NCI-H1417 treated with DMSO at 0.1 percent for 48 hours (cell line): Measurements from ENCODE around the gene RBPMS2.

Experiments used
- DNase-seq: peaks from one replicate; lab custom pipeline; 2025; lab: John Stamatoyannopoulos, UW

The RBPMS2 gene

DNA sequence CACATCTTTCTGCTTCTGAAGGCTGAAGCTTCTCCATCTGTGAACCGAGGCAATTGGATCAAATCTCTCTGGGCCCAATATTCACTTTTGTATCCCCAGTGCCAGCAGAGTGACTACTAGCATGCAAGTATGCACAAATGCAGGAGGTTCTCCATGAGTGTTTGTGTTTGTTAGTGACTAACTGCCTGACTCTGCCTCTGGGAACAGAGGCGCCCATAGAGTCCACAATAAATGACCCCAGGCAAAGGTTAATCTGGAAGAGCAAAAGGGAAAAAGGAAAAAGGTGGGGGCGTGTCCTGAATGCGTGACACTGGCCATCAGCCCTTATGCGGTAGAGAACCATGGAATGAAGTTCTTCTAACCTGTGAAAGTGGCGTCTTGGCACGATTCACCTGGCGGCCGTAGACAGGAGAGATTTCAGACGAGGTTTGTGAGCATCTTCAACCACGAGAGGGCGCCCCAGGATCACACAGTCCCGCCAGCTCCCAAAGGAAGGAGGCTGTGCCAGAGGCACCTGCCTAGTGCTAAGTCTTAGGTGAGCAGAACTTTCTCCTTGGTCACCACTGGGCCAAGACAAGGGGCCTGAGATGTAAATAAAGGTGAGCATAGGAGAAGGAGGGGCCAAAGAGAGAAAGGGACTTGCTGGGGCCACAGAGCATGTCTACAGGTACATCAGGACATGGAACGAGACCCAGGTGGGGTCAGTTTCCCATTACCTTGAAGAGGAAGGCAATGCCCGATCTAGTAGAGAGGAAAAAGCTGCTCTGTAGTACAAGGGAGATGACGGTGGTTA is 44.2 kb downstream of the RBPMS2 start:
- peak; percentile 45 for DNase-seq

DNA sequence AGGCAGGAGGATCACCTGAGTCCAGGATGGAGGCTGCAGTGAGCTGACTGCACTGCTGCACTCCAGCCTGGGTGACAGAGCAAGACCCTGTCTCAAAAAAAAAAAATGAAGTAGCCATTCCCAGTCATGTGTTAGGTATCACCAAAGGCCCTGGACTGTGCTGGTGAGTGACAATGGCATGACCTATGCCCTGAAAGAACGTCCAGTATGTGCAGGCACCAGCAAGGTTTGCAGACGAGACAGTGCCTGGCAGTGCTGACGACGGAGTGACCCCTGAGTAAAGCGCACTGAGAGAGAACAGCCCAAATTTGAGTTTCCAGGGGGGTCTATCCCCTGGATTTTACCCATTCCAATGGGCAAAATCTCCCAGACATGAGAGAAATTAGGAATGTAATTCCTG is 45.2 kb downstream of the RBPMS2 start:
- no peak for DNase-seq

- no peak for DNase-seq
These were observed 55.2 kb downstream of the RBPMS2 start for GRCh38 chr15:64720188-64720587.

DNA sequence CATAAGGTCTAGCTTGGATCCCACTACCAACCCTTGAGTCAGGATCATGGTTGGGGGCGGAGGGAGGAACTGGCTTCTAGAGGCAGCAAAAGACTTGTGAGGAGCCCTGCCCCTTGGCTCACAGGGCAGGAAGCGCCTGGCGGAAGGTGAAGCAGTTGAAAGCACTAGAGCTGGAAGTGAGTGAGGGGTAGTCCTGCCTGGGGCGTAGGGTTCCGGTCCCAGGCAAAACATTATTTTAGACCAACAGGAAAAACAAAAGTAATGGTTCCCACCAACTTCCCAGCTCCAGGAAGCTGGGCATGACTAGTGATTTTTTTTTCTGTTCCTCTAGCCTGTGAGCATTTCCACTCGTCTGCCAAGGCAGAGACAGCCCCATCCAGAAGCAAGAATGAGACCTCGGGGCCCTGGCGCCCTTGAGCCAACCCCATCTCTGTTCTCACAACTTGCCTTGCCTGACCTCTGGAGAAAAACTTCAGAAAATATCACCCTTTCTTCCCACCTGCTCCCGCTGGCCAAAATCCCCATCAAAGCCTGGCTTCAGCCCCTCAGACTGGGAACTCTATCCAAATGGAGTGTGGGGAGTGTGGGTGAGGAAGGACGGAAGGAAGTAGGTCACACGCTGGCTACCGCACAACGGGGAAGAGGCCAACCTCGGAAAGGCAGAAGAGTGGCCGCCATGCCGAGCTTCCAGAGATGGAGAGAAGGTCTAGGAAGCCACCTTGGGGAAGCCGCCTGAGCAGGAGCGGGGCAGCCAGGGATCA is 57.5 kb downstream of the RBPMS2 start:
- DNase-seq, result no peak

DNA sequence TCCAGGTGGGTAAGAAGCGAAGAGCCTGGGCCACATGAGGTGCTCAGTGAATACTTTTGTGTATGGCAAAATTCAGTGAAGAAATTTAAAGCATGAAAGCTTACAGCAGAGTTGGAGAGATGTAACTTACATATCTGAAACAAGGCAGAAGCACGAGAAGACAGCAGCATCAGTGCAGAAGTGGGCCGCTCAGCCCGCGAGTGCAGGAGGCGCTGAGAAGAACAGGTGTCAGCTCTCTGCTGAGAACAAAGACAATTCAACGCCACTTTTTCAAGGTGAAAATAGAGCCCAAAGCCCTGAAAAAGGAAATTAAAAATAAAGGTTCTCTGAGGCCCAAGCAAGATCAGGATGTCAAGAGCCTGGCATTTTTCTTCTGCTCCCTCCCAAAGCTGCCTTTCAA is 58.3 kb downstream of the RBPMS2 start:
- no peak for DNase-seq

GRCh38 chr15:64716452-64716851 is 58.9 kb downstream of the RBPMS2 start:
- no peak for DNase-seq

GRCh38 chr15:64713592-64713991 is 61.8 kb downstream of the RBPMS2 start:
- no peak for DNase-seq

GRCh38 chr15:64712353-64712752 is 63.0 kb downstream of the RBPMS2 start:
- DNase-seq, result no peak

- DNase-seq, result no peak
These were observed 64.5 kb downstream of the RBPMS2 start for GRCh38 chr15:64710676-64711428.

DNA sequence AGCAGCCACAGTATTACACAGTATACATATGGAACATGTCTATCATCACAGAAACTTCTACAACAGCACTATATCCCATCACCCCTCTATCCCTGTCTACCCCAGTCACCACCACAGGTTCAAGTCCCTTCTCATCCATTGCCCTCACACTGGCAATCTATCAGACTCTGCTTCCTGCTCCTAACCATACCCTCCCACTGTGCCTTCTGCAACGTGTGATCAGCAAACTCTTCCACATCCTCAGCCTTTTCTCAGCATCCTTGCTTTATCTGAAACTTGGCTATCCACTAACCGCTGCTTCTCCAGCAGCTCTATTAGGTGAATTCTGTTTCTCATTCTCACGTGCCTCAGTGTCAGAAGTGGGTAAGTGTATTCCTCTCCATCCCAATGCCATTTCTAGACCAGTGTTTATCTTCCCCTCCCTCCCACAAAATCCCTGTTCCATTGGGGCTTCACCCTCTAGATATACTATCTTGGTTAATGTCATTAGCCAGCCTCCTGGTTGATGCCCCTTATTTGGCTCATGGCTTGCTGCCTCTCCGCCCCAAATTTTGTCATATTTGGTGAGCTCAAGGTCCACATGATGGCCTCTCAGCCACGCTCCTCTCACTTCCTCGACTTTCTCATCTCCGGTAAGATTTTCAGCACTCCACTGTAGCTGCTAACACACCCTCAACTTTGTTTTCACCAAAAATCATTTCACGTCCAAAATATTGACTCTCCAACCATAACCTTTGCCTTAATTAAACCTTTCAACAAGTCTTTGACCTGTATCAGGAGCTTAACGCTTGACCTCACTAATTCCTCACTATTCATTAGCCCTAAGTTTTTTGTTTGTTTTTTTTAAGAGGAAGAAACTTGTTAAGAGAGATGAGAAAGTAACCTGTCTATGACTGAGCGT is 69.1 kb downstream of the RBPMS2 start:
- no peak for DNase-seq

- no peak for DNase-seq
These were observed 70.4 kb downstream of the RBPMS2 start for GRCh38 chr15:64705006-64705405.

- no peak for DNase-seq
These were observed 71.8 kb downstream of the RBPMS2 start for GRCh38 chr15:64703632-64703959.

DNA sequence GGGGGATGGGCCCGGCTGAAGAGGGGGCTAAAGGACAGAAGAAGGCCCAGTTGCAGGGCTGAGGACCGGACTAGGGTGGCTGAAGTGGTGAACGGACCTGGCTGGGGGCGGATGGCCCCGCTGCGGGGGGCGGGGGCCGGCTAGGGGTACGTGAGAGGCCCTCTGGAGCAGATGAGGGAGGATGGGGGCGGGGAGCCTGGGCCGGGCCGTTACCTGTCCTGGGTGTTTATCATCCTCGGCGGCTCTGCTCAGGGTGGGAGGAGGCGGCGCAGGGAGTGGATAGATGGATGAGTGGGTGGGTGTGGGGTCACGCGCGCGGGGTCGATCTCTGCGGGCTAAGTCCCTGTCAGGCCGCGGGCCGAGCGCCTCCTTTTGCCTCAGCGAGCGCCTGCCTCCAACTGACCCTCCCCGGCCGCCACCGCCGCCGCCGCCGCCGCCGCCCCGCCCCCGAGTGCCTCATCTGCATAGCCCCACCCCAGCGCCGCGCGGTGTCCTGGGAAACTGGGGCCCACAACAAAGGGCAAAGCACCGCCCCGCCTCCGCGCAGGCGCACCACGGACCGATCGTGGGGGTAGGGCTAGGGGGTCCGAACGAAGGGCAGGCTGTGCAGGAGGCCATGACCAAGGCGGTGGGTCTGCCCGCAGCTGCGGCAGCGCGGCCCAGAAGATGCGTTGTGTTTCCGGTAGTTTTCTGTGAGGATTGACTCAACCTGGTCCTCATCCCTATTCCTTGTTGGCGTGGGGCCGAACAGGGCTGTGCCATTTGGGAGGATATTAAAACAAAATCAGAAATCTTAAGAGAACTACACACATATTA is 72.4 kb downstream of the RBPMS2 start:
- peak; percentile 77 for DNase-seq

DNA sequence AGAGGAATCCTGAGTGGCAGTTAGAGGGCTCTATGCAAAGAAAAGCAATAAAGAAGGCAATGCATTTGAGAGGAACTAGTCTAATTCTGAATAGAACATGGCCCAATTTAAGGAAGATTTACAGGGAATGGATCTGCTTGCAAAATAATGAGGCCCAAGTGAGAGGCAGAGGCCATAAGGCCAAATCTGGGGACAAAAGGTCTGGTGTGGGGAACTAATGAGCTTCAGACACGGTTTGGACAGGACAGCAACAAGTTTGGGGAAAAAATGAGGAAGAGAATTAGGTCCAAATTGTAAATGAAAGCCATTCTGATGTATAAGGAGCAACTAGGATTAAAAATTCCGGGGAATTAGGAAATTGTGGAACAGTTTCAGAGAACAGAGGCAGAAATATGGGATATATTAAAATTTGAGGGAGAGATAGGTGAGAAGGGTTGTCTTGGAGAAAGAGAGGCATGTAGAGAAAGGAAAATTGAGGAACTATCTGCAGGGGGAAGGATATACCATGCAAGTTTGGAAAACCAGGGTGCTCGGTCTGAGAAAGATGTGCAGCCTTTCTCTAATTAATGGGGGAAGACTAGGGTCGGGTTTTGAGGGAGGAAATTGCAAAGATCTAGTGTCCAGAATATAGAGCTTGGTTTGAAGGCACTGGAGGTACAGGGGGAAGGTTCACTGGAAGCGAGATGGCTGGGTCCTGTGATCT is 73.8 kb downstream of the RBPMS2 start:
- no peak for DNase-seq

GRCh38 chr15:64701051-64701450 is 74.3 kb downstream of the RBPMS2 start:
- no peak for DNase-seq

GRCh38 chr15:64699751-64700388 is 75.5 kb downstream of the RBPMS2 start:
- DNase-seq, result no peak

DNA sequence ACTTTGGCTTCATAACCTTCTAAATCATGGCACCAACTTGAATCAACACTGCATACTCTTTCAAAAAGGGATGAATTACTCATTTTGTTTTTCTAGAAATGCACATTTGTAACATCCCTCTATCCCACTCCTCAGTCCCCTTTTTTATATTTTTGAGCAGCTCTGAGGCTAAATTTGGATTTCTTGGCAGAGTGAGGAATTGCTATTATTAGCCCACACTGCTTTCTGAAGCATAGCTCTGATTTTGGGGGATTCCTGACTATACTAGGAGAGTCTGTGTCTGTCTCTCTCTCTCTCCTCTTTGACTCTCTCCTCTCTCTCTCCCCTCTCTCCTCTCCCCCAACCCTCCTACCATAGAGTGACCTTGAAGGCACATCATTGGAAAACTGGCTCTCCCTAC is 76.6 kb downstream of the RBPMS2 start:
- no peak for DNase-seq

DNA sequence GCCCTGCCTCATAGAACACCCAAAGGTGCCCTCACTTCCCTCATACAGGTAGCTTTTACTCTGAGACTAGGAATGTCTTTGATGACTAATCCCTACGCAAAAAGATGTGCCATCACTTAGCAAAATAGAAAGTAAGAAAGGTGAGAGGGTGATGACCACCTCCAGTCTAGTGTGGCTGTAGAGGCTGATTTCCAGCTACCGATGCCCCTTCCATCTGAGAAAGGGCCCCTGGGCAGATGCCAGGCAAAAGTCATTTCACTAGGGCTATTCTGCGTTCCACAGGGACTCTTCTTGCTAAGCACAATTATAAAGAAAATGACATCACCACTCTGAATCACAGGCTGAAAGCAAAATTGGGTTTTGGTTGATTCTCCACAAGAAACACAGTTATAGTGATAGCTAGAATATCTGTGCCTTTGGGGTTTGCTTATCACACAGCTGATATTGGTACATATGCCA is 77.4 kb downstream of the RBPMS2 start:
- no peak for DNase-seq

- DNase-seq, result no peak
These were observed 78.9 kb downstream of the RBPMS2 start for GRCh38 chr15:64696481-64696880.

DNA sequence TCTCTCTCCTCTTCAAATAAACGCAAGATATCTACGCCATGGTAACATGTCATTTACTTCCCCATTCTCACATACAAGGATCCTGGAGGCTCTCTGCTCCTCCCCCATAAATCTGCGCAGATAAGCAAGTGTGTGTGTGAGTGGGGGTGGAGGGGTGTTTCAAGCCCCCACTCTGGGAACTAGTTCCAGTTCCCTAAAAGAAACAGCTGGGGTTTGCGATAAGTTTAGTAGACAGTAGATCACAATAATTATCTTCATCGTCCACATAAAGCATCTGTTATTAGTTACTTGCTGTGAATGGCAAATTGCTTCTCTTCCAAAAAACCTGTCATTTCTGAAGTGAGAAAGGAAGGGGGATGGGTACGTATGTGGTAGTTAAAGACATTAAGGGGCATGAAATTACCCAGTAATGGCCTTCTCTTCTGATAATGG is 79.8 kb downstream of the RBPMS2 start:
- DNase-seq, result peak; percentile 38
